T-cell (primary cell): Measurements from ENCODE around the gene BMP6. TPM values are rescaled to one million over a fixed set of nuclear protein-coding genes. Genes with fewer than 3 reads are reported as not detected.

Experiments
- ATAC-seq, 4 experiments: fragments of 200-7000 bp in 3 of 4; fragments of 150-1000 bp in 1 of 4; cut with Tn5 transposase; replicated peaks in 1 of 4; 1 replicate in 3 of 4; 2 replicates in 1 of 4; pipeline ENCODE4 v1.10.0; 2021; ENCODE audit warnings: moderate library complexity in 3 of 4, mild to moderate bottlenecking in 2 of 4, moderate number of reproducible peaks in 1 of 4
- CTCF ChIA-PET, 2 donors: fragments of 300-600 bp; sonication (Branson Sonifier 250); formaldehyde crosslinking; loops; one replicate each; lab custom pipeline; 2022; ENCODE audit warnings: antibody characterized with exemption in 2 of 2; lab: Charles Lee
- POLR2A ChIA-PET, 2 donors: fragments of 300-600 bp; sonication (Branson Sonifier 250); formaldehyde crosslinking; loops; one replicate each; lab custom pipeline; 2022; ENCODE audit warnings: antibody characterized with exemption in 2 of 2; lab: Charles Lee
- DNase-seq, 35 experiments: peaks; one replicate each; pipeline versions ENCODE4 v3.0.0 to v3.0.0-alpha.2; 2013 to 2023
- H3K27ac ChIP-seq: one replicate; pipeline ENCODE4 v1.5.1; 2013; ENCODE audit warnings: low read length
- H3K27me3 ChIP-seq, 2 experiments: replicated peaks in 1 of 2; 1 replicate in 1 of 2; 2 replicates in 1 of 2; pipeline versions ENCODE4 v1.6.1 to v1.7.0; 2013; ENCODE audit warnings: low read length in 1 of 2, mixed read lengths in 1 of 2; ENCODE audit not compliant: control insufficient read depth in 2 of 2, insufficient read depth in 2 of 2; ENCODE audit errors: extremely low read depth in 1 of 2
- H3K36me3 ChIP-seq, 2 donors: 1 replicate in 1 of 2; 2 replicates in 1 of 2; pipeline versions ENCODE4 v1.6.1 to v1.7.0; 2013; ENCODE audit warnings: low read length in 1 of 2; ENCODE audit not compliant: control insufficient read depth in 2 of 2, insufficient read depth in 1 of 2; ENCODE audit errors: extremely low read depth in 1 of 2
- H3K4me1 ChIP-seq, 2 experiments: 1 replicate in 1 of 2; 2 replicates in 1 of 2; pipeline versions ENCODE4 v1.6.1 to v1.7.0; 2013; ENCODE audit warnings: low read length in 2 of 2, mixed read lengths in 1 of 2; ENCODE audit not compliant: insufficient read depth in 2 of 2, control insufficient read depth in 1 of 2; ENCODE audit errors: extremely low read depth in 1 of 2
- H3K4me3 ChIP-seq, 2 donors: 1 replicate in 1 of 2; 2 replicates in 1 of 2; pipeline versions ENCODE4 v1.5.1 to v1.7.0; 2013; ENCODE audit warnings: mild to moderate bottlenecking in 2 of 2, low read length in 1 of 2, moderate library complexity in 1 of 2; ENCODE audit not compliant: control insufficient read depth in 1 of 2; ENCODE audit errors: extremely low read depth in 1 of 2
- H3K9me3 ChIP-seq: 2 replicates; pipeline ENCODE4 v1.7.0; 2013
- H3K27ac Mint-ChIP-seq, 2 donors: one replicate each; pipeline ENCODE4 v1.8.0; 2020 to 2021; ENCODE audit warnings: mild to moderate bottlenecking in 2 of 2, mixed read lengths in 2 of 2
- H3K27me3 Mint-ChIP-seq, 2 donors: one replicate each; pipeline ENCODE4 v1.8.0; 2021 to 2022; ENCODE audit warnings: mixed read lengths in 2 of 2
- H3K36me3 Mint-ChIP-seq: one replicate; pipeline ENCODE4 v1.8.0; 2021; ENCODE audit warnings: mixed read lengths
- H3K4me1 Mint-ChIP-seq, 3 donors: one replicate each; pipeline ENCODE4 v1.8.0; 2020 to 2022; ENCODE audit warnings: mixed read lengths in 3 of 3, mild to moderate bottlenecking in 1 of 3
- H3K4me3 Mint-ChIP-seq, 3 donors: one replicate each; pipeline ENCODE4 v1.8.0; 2020 to 2022; ENCODE audit warnings: mild to moderate bottlenecking in 3 of 3, mixed read lengths in 3 of 3, moderate library complexity in 3 of 3
- H3K9me3 Mint-ChIP-seq, 3 donors: one replicate each; pipeline ENCODE4 v1.8.0; 2020 to 2022; ENCODE audit warnings: mixed read lengths in 3 of 3
- WGBS: methylation state at CpG from one replicate; pipeline ENCODE4 v1.1.5; 2013; ENCODE audit warnings: missing lambda C conversion rate; ENCODE audit not compliant: insufficient coverage; 5-methylcytosine and 5-hydroxymethylcytosine counted together
- total RNA-seq, 35 experiments: library from RNA in 6 of 35; stranded (reverse) in 6 of 35; fragments of 120-200 nt in 1 of 35; gene quantifications; one replicate each; pipeline versions ENCODE4 v1.2.1 to v1.2.4 and lab custom pipeline; 2013 to 2026

The BMP6 gene
- total RNA-seq, 5 donors from 2014 or later (not counting 1 experiment from before 2014, with no cell fraction given), result 0.09 to 0.23 (median 0.13) TPM; not detected in 1

DNA sequence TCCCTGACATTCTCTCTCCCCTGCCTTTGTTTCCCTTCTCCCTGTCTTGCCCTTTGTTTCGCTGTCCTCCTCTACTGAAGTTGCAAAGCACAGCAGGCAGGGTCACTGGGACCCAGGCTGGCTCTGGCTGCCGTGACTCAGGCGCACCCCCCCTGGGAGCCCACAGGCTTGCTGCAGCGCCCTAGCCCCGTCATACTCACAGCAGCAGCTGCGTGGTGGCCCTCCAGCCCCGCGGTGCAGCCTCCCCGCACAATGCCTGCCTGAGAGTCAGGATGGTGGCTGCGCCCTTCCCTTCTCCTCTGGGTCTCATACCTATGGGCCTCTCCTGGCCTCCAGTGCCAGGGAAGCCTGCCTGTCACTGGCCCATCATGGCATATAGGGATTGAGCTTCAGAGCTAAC, 143.0 kb downstream of the BMP6 start:
- ChIA-PET POLR2A (no interaction called here), CTCF (no interaction called here)
- Histone ChIP-seq H3K27ac (no peak overlapping the region), H3K4me1 (no peaks in the 10 kb centered on the region), H3K4me3 (no peak overlapping the region), H3K27me3 (peaks cover 0 to 25% of the 10 kb centered on the region in 2 experiments), H3K9me3 (no peaks in the 10 kb centered on the region), H3K36me3 (no peaks in the 10 kb centered on the region)
- Mint-ChIP-seq H3K27me3 (peaks cover 3 to 4% of the 10 kb centered on the region in 2 donors), H3K4me1 (no peaks in the 10 kb centered on the region), H3K9me3 (peaks cover 0 to 11% (median 9%) of the 10 kb centered on the region in 3 donors), H3K4me3 (no peak overlapping the region), H3K36me3 (no peaks in the 10 kb centered on the region), H3K27ac (no peak overlapping the region)
- ATAC-seq (no peak), DNase-seq (no peak)
- 87% methylated on average over 10 of the region's 10 CpGs for WGBS

DNA sequence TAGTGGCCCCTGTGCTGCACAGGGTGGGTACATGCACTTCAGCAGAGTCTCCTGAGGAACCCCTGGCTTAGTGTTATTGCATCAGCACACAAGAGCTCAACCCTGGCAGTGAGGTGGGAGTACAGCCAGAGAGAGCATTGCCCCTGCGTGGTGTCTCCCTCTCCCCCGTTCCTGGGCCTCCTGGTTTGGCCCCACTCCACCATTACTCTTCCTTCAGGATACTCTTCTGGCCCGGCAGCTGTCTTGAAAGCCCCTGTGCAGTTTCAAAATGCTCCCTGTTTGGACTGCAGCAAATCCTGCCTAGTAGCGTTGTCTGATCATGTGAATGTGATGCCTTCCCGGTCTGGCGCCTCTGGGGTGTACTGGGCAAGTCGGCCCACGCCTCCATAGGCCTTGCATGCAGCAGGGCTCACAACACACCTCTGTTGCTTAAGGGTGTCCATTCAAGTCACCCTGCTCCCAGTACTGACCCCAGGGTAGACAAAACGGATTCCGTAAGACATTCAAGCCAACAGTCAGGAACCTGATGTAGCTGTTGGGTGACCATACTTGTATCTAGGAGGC, 152.6 kb downstream of the BMP6 start:
- Histone ChIP-seq H3K4me3 (no peak overlapping the region), H3K27ac (no peak overlapping the region), H3K9me3 (no peaks in the 10 kb centered on the region), H3K27me3 (peaks cover 0 to 6% of the 10 kb centered on the region in 2 experiments), H3K4me1 (no peaks in the 10 kb centered on the region), H3K36me3 (peaks cover 0 to 24% of the 10 kb centered on the region in 2 donors)
- DNase-seq (no peak), ATAC-seq (no peak)
- peaks cover 0 to 5% (median 4%) of the 10 kb centered on the region in 3 donors for H3K9me3 Mint-ChIP-seq
- no peak overlapping the region for H3K4me3 Mint-ChIP-seq
- CTCF ChIA-PET, result no interaction called here
- POLR2A ChIA-PET, result no interaction called here
- no peaks in the 10 kb centered on the region for H3K4me1 Mint-ChIP-seq
- no peaks in the 10 kb centered on the region for H3K27me3 Mint-ChIP-seq
- WGBS, result 95% methylated on average over 8 of the region's 10 CpGs
- H3K36me3 Mint-ChIP-seq, result peaks cover 26% of the 10 kb centered on the region
- H3K27ac Mint-ChIP-seq, result no peak overlapping the region

DNA sequence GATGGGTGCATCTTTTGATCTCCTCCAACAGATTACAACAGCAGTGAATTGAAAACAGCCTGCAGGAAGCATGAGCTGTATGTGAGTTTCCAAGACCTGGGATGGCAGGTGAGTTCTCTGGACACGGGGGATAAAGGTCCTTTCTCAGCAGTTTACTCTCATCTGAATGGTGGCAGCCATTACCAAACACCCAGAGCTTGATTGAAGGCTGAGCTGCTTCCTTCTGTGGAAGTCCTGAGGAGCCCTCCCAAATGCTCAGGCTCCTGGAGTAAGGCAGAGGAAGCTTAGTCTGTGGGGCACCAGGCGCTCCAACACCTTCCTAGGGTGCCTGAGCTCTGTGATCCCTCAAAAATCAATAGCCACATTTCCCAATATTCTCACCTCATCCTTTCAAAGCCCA, 153.1 kb downstream of the BMP6 start:
- ChIA-PET POLR2A (no interaction called here), CTCF (no interaction called here)
- no peak overlapping the region for H3K4me3 Mint-ChIP-seq
- WGBS, result no CpG with 5 or more reads among the region's 2 CpGs
- peaks cover 0 to 29% of the 10 kb centered on the region in 2 donors for H3K36me3 ChIP-seq
- no peaks in the 10 kb centered on the region for H3K9me3 ChIP-seq
- H3K4me1 Mint-ChIP-seq, result no peaks in the 10 kb centered on the region
- no peaks in the 10 kb centered on the region for H3K9me3 Mint-ChIP-seq
- ATAC-seq, result no peak
- no peak for DNase-seq
- peaks cover 32% of the 10 kb centered on the region for H3K36me3 Mint-ChIP-seq
- H3K27me3 ChIP-seq, result peaks cover 0 to 4% of the 10 kb centered on the region in 2 experiments
- no peak overlapping the region for H3K27ac Mint-ChIP-seq
- no peaks in the 10 kb centered on the region for H3K4me1 ChIP-seq
- H3K4me3 ChIP-seq, result no peak overlapping the region
- H3K27ac ChIP-seq, result no peak overlapping the region
- no peaks in the 10 kb centered on the region for H3K27me3 Mint-ChIP-seq

DNA sequence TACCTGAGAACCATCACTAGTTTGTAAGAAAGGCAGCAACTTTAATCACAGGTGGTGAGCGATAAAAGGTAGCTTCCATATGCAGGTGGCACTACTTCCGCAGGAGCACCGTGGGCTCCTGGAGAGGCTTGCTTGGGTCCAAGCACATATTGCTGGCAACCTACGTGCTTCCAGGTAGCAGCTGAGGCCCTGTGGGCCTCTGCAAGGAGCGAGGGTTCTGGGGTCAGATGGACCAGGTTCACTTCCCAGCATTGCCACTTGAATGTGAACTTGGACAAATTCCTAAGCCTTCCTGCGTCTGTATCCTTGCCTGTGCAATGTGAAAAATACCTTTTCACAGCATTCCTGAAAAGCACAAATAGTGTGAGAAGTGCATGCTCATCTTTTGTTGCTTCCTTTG, 153.7 kb downstream of the BMP6 start:
- 97% methylated on average over 6 of the region's 6 CpGs for WGBS
- Histone ChIP-seq H3K27ac (no peak overlapping the region), H3K9me3 (no peaks in the 10 kb centered on the region), H3K27me3 (peaks cover 0 to 4% of the 10 kb centered on the region in 2 experiments), H3K4me1 (no peaks in the 10 kb centered on the region), H3K4me3 (no peak overlapping the region), H3K36me3 (peaks cover 0 to 32% of the 10 kb centered on the region in 2 donors)
- Mint-ChIP-seq H3K27me3 (no peaks in the 10 kb centered on the region), H3K4me3 (no peak overlapping the region), H3K9me3 (no peaks in the 10 kb centered on the region), H3K36me3 (peaks cover 37% of the 10 kb centered on the region), H3K4me1 (no peaks in the 10 kb centered on the region), H3K27ac (no peak overlapping the region)
- DNase-seq, result no peak
- no peak for ATAC-seq
- ChIA-PET CTCF (no interaction called here), POLR2A (no interaction called here)

DNA sequence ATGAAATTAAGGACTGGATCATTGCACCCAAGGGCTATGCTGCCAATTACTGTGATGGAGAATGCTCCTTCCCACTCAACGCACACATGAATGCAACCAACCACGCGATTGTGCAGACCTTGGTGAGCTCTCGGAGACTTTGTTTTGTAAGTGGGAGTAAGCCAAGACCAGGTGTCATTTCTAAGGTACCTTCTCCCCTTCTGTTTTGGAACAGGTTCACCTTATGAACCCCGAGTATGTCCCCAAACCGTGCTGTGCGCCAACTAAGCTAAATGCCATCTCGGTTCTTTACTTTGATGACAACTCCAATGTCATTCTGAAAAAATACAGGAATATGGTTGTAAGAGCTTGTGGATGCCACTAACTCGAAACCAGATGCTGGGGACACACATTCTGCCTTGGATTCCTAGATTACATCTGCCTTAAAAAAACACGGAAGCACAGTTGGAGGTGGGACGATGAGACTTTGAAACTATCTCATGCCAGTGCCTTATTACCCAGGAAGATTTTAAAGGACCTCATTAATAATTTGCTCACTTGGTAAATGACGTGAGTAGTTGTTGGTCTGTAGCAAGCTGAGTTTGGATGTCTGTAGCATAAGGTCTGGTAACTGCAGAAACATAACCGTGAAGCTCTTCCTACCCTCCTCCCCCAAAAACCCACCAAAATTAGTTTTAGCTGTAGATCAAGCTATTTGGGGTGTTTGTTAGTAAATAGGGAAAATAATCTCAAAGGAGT, 154.2 kb downstream of the BMP6 start:
- 85% methylated on average over 4 of the region's 13 CpGs for WGBS
- POLR2A ChIA-PET, result no interaction called here
- Mint-ChIP-seq H3K36me3 (peaks cover 43% of the 10 kb centered on the region), H3K4me3 (no peak overlapping the region), H3K27me3 (no peaks in the 10 kb centered on the region), H3K27ac (no peak overlapping the region), H3K9me3 (no peaks in the 10 kb centered on the region), H3K4me1 (no peaks in the 10 kb centered on the region)
- Histone ChIP-seq H3K9me3 (no peaks in the 10 kb centered on the region), H3K27ac (no peak overlapping the region), H3K36me3 (peaks cover 3 to 37% of the 10 kb centered on the region in 2 donors), H3K4me3 (no peak overlapping the region), H3K27me3 (peaks cover 0 to 4% of the 10 kb centered on the region in 2 experiments), H3K4me1 (no peaks in the 10 kb centered on the region)
- no peak for ATAC-seq
- no peak for DNase-seq
- CTCF ChIA-PET, result interaction anchor here in 1 of 2 donors (0.5 kb wide), 1 partner anchor 28 kb away, joined by 3 read pairs; no protein-coding TSS in a partner anchor

DNA sequence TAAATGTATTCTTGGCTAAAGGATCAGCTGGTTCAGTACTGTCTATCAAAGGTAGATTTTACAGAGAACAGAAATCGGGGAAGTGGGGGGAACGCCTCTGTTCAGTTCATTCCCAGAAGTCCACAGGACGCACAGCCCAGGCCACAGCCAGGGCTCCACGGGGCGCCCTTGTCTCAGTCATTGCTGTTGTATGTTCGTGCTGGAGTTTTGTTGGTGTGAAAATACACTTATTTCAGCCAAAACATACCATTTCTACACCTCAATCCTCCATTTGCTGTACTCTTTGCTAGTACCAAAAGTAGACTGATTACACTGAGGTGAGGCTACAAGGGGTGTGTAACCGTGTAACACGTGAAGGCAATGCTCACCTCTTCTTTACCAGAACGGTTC, 154.8 kb downstream of the BMP6 start:
- H3K4me3 Mint-ChIP-seq, result no peak overlapping the region
- no peak overlapping the region for H3K27ac Mint-ChIP-seq
- H3K4me1 Mint-ChIP-seq, result no peaks in the 10 kb centered on the region
- Histone ChIP-seq H3K27ac (no peak overlapping the region), H3K4me3 (no peak overlapping the region), H3K36me3 (peaks cover 3 to 43% of the 10 kb centered on the region in 2 donors), H3K27me3 (peaks cover 0 to 4% of the 10 kb centered on the region in 2 experiments), H3K9me3 (no peaks in the 10 kb centered on the region), H3K4me1 (no peaks in the 10 kb centered on the region)
- no peaks in the 10 kb centered on the region for H3K27me3 Mint-ChIP-seq
- 100% methylated on average over 3 of the region's 9 CpGs for WGBS
- ChIA-PET POLR2A (no interaction called here), CTCF (interaction anchor here in 1 of 2 donors (0.5 kb wide), 1 partner anchor 28 kb away, joined by 3 read pairs; no protein-coding TSS in a partner anchor)
- DNase-seq (no peak), ATAC-seq (no peak)
- H3K36me3 Mint-ChIP-seq, result peaks cover 48% of the 10 kb centered on the region
- no peaks in the 10 kb centered on the region for H3K9me3 Mint-ChIP-seq
